Esophagus squamous epithelium (tissue), 4 donors: ENCODE measurements around the gene USP17L17.
"Not testable (repeated sequence)": the region's sequence is repeated elsewhere in the genome, so short reads cannot be mapped to it uniquely, and the experiment has no call there.

Experiments used
- POLR2A ChIP-seq, 4 donors: fragments of 450-650 bp; IDR thresholded peaks; one replicate each; pipeline ENCODE4 v1.6.1; 2017; ENCODE audit warnings: antibody characterized with exemption in 4 of 4, mild to moderate bottlenecking in 4 of 4, moderate library complexity in 3 of 4
- TF ChIP-seq, protein P1 (sequence below), 6 experiments: fragments of 450-650 bp in 4 of 6; fragments of 200-600 bp in 2 of 6; sonication (generic) in 2 of 6; IDR thresholded peaks; one replicate each; pipeline ENCODE4 v1.5.1; 2016 to 2019; ENCODE audit warnings: antibody characterized with exemption in 6 of 6, mild to moderate bottlenecking in 4 of 6, moderate library complexity in 4 of 6

DNA sequence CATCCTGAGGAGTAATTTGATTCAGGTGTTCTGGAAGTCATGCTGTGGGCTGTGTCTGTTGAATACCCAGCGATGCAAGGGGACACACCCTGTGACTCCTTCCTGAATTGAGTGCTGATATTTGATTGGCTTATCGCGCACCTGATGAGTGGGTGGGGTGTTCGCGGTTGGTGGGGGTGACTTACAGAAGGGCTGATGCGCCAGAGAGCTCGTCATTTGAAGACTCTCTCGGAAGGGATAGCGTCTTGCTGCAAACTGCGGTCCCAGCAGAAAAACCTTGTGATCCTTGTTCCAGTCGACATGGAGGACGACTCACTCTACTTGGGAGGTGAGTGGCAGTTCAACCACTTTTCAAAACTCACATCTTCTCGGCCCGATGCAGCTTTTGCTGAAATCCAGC is 28.6 kb upstream of the USP17L17 start, which contains the start of gene USP17L11:
- TF ChIP-seq POLR2A (IDR thresholded peaks at IDR 0.05) = not testable (repeated sequence)
- TF ChIP-seq, protein P1, sequence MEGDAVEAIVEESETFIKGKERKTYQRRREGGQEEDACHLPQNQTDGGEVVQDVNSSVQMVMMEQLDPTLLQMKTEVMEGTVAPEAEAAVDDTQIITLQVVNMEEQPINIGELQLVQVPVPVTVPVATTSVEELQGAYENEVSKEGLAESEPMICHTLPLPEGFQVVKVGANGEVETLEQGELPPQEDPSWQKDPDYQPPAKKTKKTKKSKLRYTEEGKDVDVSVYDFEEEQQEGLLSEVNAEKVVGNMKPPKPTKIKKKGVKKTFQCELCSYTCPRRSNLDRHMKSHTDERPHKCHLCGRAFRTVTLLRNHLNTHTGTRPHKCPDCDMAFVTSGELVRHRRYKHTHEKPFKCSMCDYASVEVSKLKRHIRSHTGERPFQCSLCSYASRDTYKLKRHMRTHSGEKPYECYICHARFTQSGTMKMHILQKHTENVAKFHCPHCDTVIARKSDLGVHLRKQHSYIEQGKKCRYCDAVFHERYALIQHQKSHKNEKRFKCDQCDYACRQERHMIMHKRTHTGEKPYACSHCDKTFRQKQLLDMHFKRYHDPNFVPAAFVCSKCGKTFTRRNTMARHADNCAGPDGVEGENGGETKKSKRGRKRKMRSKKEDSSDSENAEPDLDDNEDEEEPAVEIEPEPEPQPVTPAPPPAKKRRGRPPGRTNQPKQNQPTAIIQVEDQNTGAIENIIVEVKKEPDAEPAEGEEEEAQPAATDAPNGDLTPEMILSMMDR (IDR thresholded peaks at IDR 0.05) = not testable (repeated sequence)
